Activated CD4-positive, alpha-beta memory T cell treated with anti-CD3 and anti-CD28 coated beads, Interleukin-2, amount 10 ng/mL, durations not matched to agents 7 days and 5 days (primary cell): ENCODE measurements around the gene ZNF236. TPM values are rescaled to one million over a fixed set of nuclear protein-coding genes. Genes with fewer than 3 reads are reported as not detected.
"Not testable (repeated sequence)": the region's sequence is repeated elsewhere in the genome, so short reads cannot be mapped to it uniquely, and the experiment has no call there.

Experiments
- CTCF ChIA-PET: fragments of 350-600 bp; sonication (Branson Sonifier 250); formaldehyde crosslinking; loops from one replicate; lab custom pipeline; 2021; ENCODE audit warnings: antibody characterized with exemption, inconsistent platforms; lab: Charles Lee
- POLR2A ChIA-PET: fragments of 350-600 bp; sonication (Branson Sonifier 250); formaldehyde crosslinking; loops from one replicate; lab custom pipeline; 2021; ENCODE audit warnings: antibody characterized with exemption; lab: Charles Lee
- DNase-seq: peaks from one replicate; pipeline ENCODE4 v3.0.0-alpha.2; 2020
- H3K27ac Mint-ChIP-seq: one replicate; pipeline ENCODE4 v1.8.0; 2021; ENCODE audit warnings: mild to moderate bottlenecking, mixed read lengths
- H3K27me3 Mint-ChIP-seq: one replicate; pipeline ENCODE4 v1.8.0; 2021; ENCODE audit warnings: mixed read lengths
- H3K36me3 Mint-ChIP-seq: one replicate; pipeline ENCODE4 v1.8.0; 2021; ENCODE audit warnings: low read depth, mixed read lengths
- H3K4me1 Mint-ChIP-seq: one replicate; pipeline ENCODE4 v1.8.0; 2021; ENCODE audit warnings: mixed read lengths
- H3K4me3 Mint-ChIP-seq: one replicate; pipeline ENCODE4 v1.8.0; 2021; ENCODE audit warnings: mild to moderate bottlenecking, mixed read lengths
- H3K9me3 Mint-ChIP-seq: one replicate; pipeline ENCODE4 v1.8.0; 2021; ENCODE audit warnings: mixed read lengths
- total RNA-seq, 2 experiments: library from RNA; stranded (reverse); gene quantifications; one replicate each; pipeline ENCODE4 v1.2.3, GENCODE V29; 2021

Gene ZNF236
- total RNA-seq, 2 experiments from 2014 or later: 17.9 to 20.2 TPM

GRCh38 chr18:76925501-76925900 is 103.1 kb downstream of the ZNF236 start:
- peaks cover 64% of the 10 kb centered on the region for H3K36me3 Mint-ChIP-seq
- H3K4me3 Mint-ChIP-seq: no peak overlapping the region
- POLR2A ChIA-PET: no interaction called here
- peaks cover 24% of the 10 kb centered on the region for H3K4me1 Mint-ChIP-seq
- H3K27me3 Mint-ChIP-seq: no peaks in the 10 kb centered on the region
- no peak overlapping the region for H3K27ac Mint-ChIP-seq
- no peaks in the 10 kb centered on the region for H3K9me3 Mint-ChIP-seq
- CTCF ChIA-PET: interaction anchor here (0.8 kb wide), 2 partner anchors 75 to 287 kb away, joined by 3 read pairs; no protein-coding TSS in a partner anchor
- no peak for DNase-seq

DNA sequence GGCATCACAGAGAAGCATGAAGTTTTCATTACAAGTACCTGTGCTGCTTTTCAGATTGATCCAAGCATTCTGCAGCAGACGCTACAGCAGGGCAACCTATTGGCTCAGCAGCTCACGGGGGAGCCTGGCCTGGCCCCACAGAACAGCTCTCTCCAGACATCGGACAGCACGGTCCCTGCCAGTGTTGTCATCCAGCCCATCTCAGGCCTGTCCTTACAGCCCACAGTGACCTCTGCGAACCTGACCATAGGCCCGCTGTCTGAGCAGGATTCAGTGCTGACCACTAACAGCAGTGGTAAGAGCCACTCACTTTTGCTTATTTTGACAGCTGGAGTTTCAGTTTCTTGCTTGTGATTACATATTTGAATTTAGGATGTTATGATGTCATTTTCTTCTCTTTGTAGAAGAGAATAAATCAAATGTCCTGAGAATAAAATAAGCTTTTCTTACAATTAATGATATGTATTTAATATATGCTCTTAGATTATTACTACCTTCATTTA is 104.9 kb downstream of the ZNF236 start:
- Mint-ChIP-seq H3K27ac (no peak overlapping the region), H3K27me3 (no peaks in the 10 kb centered on the region), H3K9me3 (no peaks in the 10 kb centered on the region), H3K36me3 (peaks cover 54% of the 10 kb centered on the region), H3K4me1 (peaks cover 16% of the 10 kb centered on the region), H3K4me3 (no peak overlapping the region)
- ChIA-PET CTCF (no interaction called here), POLR2A (no interaction called here)
- no peak for DNase-seq

- Mint-ChIP-seq H3K27me3 (no peaks in the 10 kb centered on the region), H3K9me3 (no peaks in the 10 kb centered on the region), H3K4me1 (peaks cover 21% of the 10 kb centered on the region), H3K27ac (no peak overlapping the region), H3K36me3 (peaks cover 58% of the 10 kb centered on the region), H3K4me3 (no peak overlapping the region)
- ChIA-PET POLR2A (no interaction called here), CTCF (no interaction called here)
- DNase-seq: no peak
These were observed 106.0 kb downstream of the ZNF236 start for GRCh38 chr18:76928179-76928868.

DNA sequence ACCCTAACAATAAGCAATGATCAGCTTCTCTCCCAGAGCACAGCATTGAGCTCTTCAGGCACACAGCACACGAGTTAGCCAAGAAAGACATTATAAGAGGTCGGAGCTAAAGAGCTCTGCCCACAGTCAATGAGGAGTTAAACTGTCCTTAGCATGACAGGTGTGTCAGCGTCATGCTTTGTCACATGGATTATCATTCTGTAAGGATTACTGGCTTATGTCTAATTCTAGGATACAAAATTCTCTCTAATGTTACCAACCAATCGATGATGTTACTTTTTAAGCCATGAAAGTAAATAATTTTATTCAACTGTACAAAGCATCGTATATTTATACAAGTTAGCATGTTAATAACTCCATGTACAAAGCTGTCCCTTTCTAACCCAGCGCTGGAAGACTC is 108.8 kb downstream of the ZNF236 start:
- ChIA-PET CTCF (interaction anchor here (0.8 to 2.9 kb wide), 3 partner anchors 9 to 52 kb away, joined by 3 to 13 read pairs (median 5); no protein-coding TSS in a partner anchor), POLR2A (no interaction called here)
- Mint-ChIP-seq H3K27me3 (no peaks in the 10 kb centered on the region), H3K4me1 (peaks cover 21% of the 10 kb centered on the region), H3K9me3 (no peaks in the 10 kb centered on the region), H3K4me3 (no peak overlapping the region), H3K27ac (no peak overlapping the region), H3K36me3 (peaks cover 44% of the 10 kb centered on the region)
- no peak for DNase-seq

- no peak overlapping the region for H3K4me3 Mint-ChIP-seq
- H3K27me3 Mint-ChIP-seq: no peaks in the 10 kb centered on the region
- H3K4me1 Mint-ChIP-seq: peaks cover 21% of the 10 kb centered on the region
- H3K9me3 Mint-ChIP-seq: no peaks in the 10 kb centered on the region
- DNase-seq: no peak
- peaks cover 41% of the 10 kb centered on the region for H3K36me3 Mint-ChIP-seq
- peak overlapping the region; percentile 12 for H3K27ac Mint-ChIP-seq
- ChIA-PET POLR2A (no interaction called here), CTCF (interaction anchor here (1.3 to 2.9 kb wide), 2 partner anchors 10 to 19 kb away, joined by 5 to 13 read pairs; no protein-coding TSS in a partner anchor)
These were observed 109.9 kb downstream of the ZNF236 start for GRCh38 chr18:76932026-76932819.

DNA sequence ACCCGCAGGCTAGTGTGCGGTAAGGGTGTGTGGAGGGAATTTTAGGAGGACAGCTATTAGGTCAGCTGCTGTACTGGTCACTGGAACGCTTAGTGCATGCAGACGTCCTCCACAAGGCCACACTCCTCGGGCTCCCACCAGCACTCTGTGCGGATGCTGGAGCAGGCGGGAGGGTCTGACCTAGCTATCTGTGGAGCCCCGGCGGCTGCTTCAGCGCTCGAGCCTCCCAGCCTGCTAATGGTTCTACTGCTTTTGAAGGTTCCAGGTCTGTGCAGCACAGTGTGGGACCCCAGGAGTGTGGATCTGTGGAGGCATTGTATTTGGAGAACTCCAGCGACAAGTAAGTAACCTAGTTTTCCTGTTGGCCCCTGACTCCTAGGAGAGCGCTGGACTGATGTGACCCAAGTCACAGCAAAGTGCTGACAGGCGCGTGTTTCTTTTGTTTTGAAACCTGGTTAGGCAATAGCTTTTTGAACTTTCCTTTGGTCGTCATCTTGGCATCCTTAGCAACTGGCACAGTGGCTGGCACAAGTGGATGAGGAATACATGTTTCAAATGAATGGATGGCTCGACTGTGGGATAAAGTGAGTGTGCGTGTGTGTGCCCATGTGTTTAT is 113.5 kb downstream of the ZNF236 start:
- no peaks in the 10 kb centered on the region for H3K9me3 Mint-ChIP-seq
- no peak overlapping the region for H3K4me3 Mint-ChIP-seq
- peaks cover 21% of the 10 kb centered on the region for H3K36me3 Mint-ChIP-seq
- no peak for DNase-seq
- CTCF ChIA-PET: interaction anchor here (0.5 kb wide), 1 partner anchor 16 kb away, joined by 3 read pairs; no protein-coding TSS in a partner anchor
- peaks cover 12% of the 10 kb centered on the region for H3K4me1 Mint-ChIP-seq
- H3K27me3 Mint-ChIP-seq: no peaks in the 10 kb centered on the region
- H3K27ac Mint-ChIP-seq: no peak overlapping the region
- POLR2A ChIA-PET: no interaction called here

DNA sequence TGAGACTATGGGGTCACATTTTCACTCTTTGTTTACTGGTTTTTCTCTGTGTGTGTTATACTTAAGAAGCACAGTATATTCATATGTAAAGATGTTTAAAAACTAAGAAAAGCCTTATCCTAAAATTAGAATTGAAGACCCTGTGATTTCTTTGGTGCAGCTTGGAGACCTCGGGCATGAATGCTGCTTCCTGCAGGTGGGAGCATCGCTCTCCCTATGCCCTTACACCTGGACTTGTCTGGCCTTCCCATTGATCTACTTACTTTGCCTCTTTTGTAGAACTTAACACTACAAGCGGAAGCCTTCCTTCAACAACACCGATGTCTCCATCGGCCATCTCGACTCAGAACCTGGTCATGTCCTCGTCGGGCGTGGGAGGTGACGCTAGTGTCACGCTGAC is 114.5 kb downstream of the ZNF236 start:
- POLR2A ChIA-PET: no interaction called here
- Mint-ChIP-seq H3K27ac (no peak overlapping the region), H3K36me3 (peaks cover 21% of the 10 kb centered on the region), H3K27me3 (no peaks in the 10 kb centered on the region), H3K9me3 (no peaks in the 10 kb centered on the region), H3K4me3 (no peak overlapping the region), H3K4me1 (peaks cover 10% of the 10 kb centered on the region)
- no peak for DNase-seq
- CTCF ChIA-PET: interaction anchor here (1.1 to 1.2 kb wide), 2 partner anchors 15 kb away, joined by 3 read pairs; no protein-coding TSS in a partner anchor

GRCh38 chr18:76937597-76937996 is 115.2 kb downstream of the ZNF236 start:
- POLR2A ChIA-PET: no interaction called here
- CTCF ChIA-PET: interaction anchor here (1.1 to 1.2 kb wide), 2 partner anchors 14 to 15 kb away, joined by 3 read pairs; no protein-coding TSS in a partner anchor
- H3K36me3 Mint-ChIP-seq: peaks cover 16% of the 10 kb centered on the region
- H3K4me1 Mint-ChIP-seq: peaks cover 3% of the 10 kb centered on the region
- no peak for DNase-seq
- H3K27ac Mint-ChIP-seq: no peak overlapping the region
- no peaks in the 10 kb centered on the region for H3K9me3 Mint-ChIP-seq
- H3K27me3 Mint-ChIP-seq: no peaks in the 10 kb centered on the region
- H3K4me3 Mint-ChIP-seq: no peak overlapping the region

- Mint-ChIP-seq H3K9me3 (no peaks in the 10 kb centered on the region), H3K36me3 (peaks cover 13% of the 10 kb centered on the region), H3K27ac (no peak overlapping the region), H3K27me3 (no peaks in the 10 kb centered on the region), H3K4me1 (no peaks in the 10 kb centered on the region), H3K4me3 (no peak overlapping the region)
- ChIA-PET POLR2A (no interaction called here), CTCF (no interaction called here)
- DNase-seq: no peak
These were observed 116.3 kb downstream of the ZNF236 start for GRCh38 chr18:76938619-76939018.

DNA sequence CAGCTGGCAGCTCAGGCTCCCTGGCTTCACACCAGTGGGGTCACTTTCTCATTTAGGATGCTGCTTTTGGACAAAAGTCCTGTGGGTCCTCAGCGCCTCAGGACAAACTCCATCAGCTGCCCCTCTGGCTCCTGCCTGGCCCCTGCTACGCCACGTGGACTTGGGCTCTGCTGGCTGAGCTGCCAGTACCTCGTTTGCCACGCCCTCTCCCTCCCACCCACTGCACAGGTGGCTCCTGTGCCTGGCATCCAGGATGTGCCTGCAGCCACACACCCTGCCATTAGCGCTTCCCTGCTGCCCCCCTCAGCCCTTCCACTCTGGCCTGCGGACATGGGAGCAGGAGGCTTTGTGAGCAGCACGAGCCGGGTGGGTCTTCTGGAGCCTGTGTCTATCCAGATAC is 118.9 kb downstream of the ZNF236 start:
- Mint-ChIP-seq H3K36me3 (peaks cover 20% of the 10 kb centered on the region), H3K27me3 (no peaks in the 10 kb centered on the region), H3K9me3 (no peaks in the 10 kb centered on the region), H3K27ac (no peak overlapping the region), H3K4me1 (peaks cover 4% of the 10 kb centered on the region), H3K4me3 (no peak overlapping the region)
- ChIA-PET CTCF (no interaction called here), POLR2A (no interaction called here)
- DNase-seq: no peak

DNA sequence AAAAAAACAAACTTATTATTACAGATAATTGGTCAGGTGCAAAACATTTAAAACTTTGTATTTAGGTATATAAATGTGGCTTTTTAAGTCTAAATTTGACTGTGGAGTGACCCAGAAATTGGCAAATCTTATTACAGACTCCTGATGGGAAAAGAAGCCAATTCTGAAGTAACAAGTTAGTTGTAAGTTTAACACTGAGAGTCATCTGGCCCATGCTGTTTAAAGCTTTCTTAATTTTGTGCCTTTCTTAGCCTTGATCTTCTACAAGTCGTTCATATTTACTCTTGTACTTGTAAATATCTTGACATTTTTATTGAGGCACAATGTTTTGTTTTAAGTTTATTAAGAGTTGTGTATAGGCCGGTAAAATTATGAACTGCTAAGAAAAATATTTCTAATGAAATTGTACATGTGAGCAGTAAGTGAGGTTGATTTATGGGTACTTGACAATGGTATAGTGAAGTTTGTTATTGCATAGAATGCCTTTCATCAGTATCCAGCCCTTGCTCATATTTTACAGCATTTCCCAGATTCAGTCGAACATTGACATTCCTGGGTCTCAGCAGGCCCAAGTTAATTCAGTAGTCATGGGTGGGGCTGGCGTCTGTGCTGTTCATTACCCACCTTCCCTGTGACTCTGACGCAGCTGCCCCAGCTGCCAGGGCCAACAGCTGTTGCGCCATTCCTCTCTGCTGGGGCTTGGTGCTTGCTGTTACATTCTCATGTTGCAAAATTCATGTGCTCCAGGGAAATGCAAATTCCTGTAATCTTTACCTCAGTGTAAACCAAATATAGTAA is 121.4 kb downstream of the ZNF236 start:
- POLR2A ChIA-PET: no interaction called here
- Mint-ChIP-seq H3K4me3 (no peak overlapping the region), H3K4me1 (peaks cover 23% of the 10 kb centered on the region), H3K27me3 (no peaks in the 10 kb centered on the region), H3K9me3 (no peaks in the 10 kb centered on the region), H3K27ac (no peak overlapping the region), H3K36me3 (peaks cover 37% of the 10 kb centered on the region)
- CTCF ChIA-PET: interaction anchor here (0.6 to 1.2 kb wide), 2 partner anchors 39 to 64 kb away, joined by 3 to 4 read pairs; no protein-coding TSS in a partner anchor
- DNase-seq: no peak

- H3K9me3 Mint-ChIP-seq, H3K27me3 Mint-ChIP-seq, POLR2A ChIA-PET, H3K27ac Mint-ChIP-seq, DNase-seq, H3K4me3 Mint-ChIP-seq: not testable (repeated sequence)
- peaks cover 39% of the 10 kb centered on the region for H3K36me3 Mint-ChIP-seq
- CTCF ChIA-PET: interaction anchor here (0.6 to 1.2 kb wide), 2 partner anchors 39 to 64 kb away, joined by 3 to 4 read pairs; no protein-coding TSS in a partner anchor
- peaks cover 25% of the 10 kb centered on the region for H3K4me1 Mint-ChIP-seq
These were observed 122.0 kb downstream of the ZNF236 start for GRCh38 chr18:76944346-76944745.
